ENCODE data around the gene APBB2.

DNA sequence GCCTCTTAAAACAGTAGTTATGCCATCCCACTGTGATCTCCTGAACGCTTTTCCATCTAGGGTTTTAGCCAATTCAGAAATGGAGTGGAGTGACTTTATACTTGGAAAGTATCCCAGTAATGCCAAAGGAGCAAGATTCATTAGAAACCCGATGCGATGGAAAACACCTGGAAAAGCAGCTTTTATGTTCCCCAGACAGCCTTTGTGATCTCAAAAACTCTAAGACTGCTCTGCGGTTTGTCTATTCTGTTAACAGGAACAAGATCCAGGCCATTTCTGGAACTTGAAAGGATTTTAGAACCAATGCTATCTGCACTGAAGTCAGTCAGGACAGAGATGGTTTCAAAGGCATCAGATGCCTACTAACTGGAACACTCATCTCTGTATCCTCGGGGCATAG lies 145.1 kb downstream of the APBB2 start:
- TF ChIP-seq CTCF (IDR thresholded peaks at IDR 0.05) = no peak
- no peak for TF ChIP-seq POLR2A (IDR thresholded peaks at IDR 0.05)
